WERI-Rb-1 (cell line): ENCODE measurements around the gene TMEM163.

ENCODE experiments used
- DNase-seq: peaks from one replicate; pipeline ENCODE4 v3.0.0-alpha.2; 2020
- H3K27ac ChIP-seq: fragments of 250-450 bp; sonication (Bioruptor Pico); 2 replicates; pipeline ENCODE4 v1.5.1; 2020; ENCODE audit warnings: mild to moderate bottlenecking, moderate library complexity
- H3K27me3 ChIP-seq: fragments of 250-450 bp; sonication (Bioruptor Pico); 2 replicates; pipeline ENCODE4 v1.5.1; 2021; ENCODE audit warnings: mild to moderate bottlenecking, low read depth, moderate library complexity; ENCODE audit not compliant: insufficient read depth, severe bottlenecking
- H3K36me3 ChIP-seq: fragments of 250-450 bp; sonication (Bioruptor Pico); 2 replicates; pipeline ENCODE4 v1.5.1; 2020; ENCODE audit warnings: mild to moderate bottlenecking, moderate library complexity
- H3K4me3 ChIP-seq: 2 replicates; pipeline ENCODE4 v1.5.1; 2011; ENCODE audit warnings: low read depth, mild to moderate bottlenecking, control low read depth, low read length
- H3K9me3 ChIP-seq: fragments of 250-450 bp; sonication (Bioruptor Pico); 2 replicates; pipeline ENCODE4 v1.5.1; 2021; ENCODE audit warnings: mild to moderate bottlenecking, moderate library complexity; ENCODE audit not compliant: severe bottlenecking
- TF ChIP-seq, protein P1 (sequence below): IDR thresholded peaks from 2 replicates; pipeline ENCODE4 v1.5.1; 2011; ENCODE audit warnings: low read depth, mild to moderate bottlenecking, control low read depth, inconsistent platforms, low read length

The TMEM163 gene

DNA sequence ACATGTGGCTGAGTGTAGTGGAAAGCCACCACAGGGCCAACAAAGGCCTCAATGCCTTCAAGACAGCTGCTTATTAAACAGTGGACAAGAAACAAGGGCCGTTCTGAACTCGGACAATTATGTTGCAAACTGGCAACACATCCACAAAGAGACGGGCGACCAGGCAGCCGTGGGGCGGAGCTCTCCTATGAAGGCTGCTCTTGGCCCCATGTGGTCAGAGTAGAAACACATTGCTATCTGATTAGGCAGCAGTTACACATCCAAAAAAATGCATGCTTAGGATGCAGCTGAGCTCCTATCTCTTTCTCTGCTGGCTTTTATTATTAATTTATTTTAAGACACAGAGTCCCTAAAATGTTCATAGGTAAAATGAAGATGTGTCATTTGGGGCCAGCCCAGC is 163.4 kb downstream of the TMEM163 start:
- no peaks in the 10 kb centered on the region for H3K36me3 ChIP-seq
- H3K9me3 ChIP-seq, result no peaks in the 10 kb centered on the region
- DNase-seq, result no peak
- no peak overlapping the region for H3K4me3 ChIP-seq
- H3K27ac ChIP-seq, result no peak overlapping the region
- H3K27me3 ChIP-seq, result no peaks in the 10 kb centered on the region
- TF ChIP-seq, protein P1, sequence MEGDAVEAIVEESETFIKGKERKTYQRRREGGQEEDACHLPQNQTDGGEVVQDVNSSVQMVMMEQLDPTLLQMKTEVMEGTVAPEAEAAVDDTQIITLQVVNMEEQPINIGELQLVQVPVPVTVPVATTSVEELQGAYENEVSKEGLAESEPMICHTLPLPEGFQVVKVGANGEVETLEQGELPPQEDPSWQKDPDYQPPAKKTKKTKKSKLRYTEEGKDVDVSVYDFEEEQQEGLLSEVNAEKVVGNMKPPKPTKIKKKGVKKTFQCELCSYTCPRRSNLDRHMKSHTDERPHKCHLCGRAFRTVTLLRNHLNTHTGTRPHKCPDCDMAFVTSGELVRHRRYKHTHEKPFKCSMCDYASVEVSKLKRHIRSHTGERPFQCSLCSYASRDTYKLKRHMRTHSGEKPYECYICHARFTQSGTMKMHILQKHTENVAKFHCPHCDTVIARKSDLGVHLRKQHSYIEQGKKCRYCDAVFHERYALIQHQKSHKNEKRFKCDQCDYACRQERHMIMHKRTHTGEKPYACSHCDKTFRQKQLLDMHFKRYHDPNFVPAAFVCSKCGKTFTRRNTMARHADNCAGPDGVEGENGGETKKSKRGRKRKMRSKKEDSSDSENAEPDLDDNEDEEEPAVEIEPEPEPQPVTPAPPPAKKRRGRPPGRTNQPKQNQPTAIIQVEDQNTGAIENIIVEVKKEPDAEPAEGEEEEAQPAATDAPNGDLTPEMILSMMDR, result no peak

DNA sequence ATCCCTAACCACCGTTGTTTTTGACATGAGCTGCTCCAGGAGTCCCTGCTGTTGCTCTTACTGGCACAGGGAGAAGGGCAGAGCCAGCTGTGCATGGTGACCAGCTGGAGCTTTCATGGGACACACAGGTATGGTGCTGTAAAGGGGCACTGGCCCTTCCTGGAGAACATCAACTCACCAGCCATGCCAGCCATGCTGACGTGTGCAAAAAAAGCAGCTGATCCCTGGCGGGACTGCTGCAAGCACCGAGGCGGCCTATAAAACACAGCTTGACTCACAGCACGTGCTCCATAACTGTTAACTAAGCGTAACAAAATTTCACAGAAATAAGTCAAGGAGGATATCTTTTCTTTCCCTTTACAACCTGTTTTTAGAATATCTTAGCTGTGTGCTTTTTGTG is 165.1 kb downstream of the TMEM163 start:
- no peak for DNase-seq
- no peak overlapping the region for H3K27ac ChIP-seq
- H3K27me3 ChIP-seq, result no peaks in the 10 kb centered on the region
- no peak overlapping the region for H3K4me3 ChIP-seq
- no peaks in the 10 kb centered on the region for H3K9me3 ChIP-seq
- TF ChIP-seq, protein P1, result no peak
- no peaks in the 10 kb centered on the region for H3K36me3 ChIP-seq

DNA sequence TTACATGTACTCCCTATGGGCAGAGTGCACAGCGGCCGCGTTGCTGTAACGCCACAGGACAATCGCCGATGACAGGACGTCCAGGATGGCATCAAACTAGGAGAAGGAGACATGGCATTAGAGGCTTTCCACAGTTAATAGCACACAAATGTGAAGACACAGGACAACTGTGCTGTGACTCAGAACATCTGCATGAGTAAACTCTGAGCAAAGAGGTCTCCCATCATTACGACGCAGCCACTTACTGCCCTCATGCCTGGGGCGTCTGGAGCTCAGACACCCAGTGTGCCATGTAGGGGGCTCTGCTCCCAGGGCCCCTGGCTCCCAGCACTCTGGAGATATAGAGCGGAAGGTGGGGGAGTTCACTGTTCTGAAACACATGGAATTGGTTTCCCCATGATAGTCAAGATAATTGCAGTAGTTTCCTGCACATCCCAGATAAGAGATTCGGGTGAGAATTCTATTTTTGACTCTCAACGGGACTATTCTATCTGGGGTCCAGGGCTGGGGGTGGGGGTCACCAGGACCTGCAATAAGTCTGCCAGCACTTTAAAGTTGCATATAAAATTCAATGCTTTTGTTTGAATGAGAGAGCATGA is 168.1 kb downstream of the TMEM163 start:
- no peaks in the 10 kb centered on the region for H3K27me3 ChIP-seq
- no peak for DNase-seq
- H3K9me3 ChIP-seq, result no peaks in the 10 kb centered on the region
- no peaks in the 10 kb centered on the region for H3K36me3 ChIP-seq
- no peak overlapping the region for H3K27ac ChIP-seq
- TF ChIP-seq, protein P1, result no peak
- H3K4me3 ChIP-seq, result no peak overlapping the region

DNA sequence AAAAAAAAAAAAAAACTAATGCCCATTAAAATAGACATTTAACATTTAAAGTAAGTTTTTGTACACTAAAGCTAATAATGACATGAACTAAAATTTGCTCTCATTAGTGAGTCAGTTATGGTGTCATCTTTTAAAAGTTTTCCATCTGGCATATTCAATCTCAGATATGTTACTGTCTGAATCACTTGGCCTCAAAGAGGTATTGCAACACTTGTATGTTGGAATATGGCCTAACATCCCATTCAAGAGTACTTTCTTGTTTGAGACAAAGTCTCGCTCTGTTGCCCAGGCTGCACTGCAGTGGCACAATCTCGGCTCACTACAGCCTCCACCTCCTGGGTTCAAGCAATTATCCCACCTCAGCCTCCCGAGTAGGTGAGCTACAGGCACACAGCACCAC is 169.7 kb downstream of the TMEM163 start:
- TF ChIP-seq, protein P1, result no peak
- DNase-seq, result no peak
- Histone ChIP-seq H3K27ac (no peak overlapping the region), H3K4me3 (no peak overlapping the region), H3K9me3 (no peaks in the 10 kb centered on the region), H3K27me3 (no peaks in the 10 kb centered on the region), H3K36me3 (no peaks in the 10 kb centered on the region)

DNA sequence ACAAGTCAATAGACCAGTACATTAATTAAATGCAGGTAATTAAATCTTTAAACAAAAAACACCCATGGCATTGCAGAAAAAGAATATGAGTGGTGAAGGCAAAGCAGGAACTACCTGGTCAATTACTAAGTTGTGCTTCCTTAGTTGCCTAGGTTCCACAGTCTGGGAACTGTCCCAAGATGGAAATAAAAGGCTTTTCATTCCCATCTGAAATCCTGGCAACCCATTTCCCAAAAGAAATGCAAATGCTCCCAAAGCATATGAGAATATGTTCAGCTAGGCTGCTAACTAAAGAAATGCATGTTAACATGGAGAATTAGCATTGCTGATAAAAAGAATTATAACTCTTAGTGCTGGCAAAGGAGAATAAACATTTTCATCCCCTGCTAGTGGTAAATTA is 177.8 kb downstream of the TMEM163 start:
- Histone ChIP-seq H3K36me3 (no peaks in the 10 kb centered on the region), H3K9me3 (no peaks in the 10 kb centered on the region), H3K4me3 (no peak overlapping the region), H3K27me3 (no peaks in the 10 kb centered on the region), H3K27ac (no peak overlapping the region)
- DNase-seq, result no peak
- TF ChIP-seq, protein P1, result no peak

DNA sequence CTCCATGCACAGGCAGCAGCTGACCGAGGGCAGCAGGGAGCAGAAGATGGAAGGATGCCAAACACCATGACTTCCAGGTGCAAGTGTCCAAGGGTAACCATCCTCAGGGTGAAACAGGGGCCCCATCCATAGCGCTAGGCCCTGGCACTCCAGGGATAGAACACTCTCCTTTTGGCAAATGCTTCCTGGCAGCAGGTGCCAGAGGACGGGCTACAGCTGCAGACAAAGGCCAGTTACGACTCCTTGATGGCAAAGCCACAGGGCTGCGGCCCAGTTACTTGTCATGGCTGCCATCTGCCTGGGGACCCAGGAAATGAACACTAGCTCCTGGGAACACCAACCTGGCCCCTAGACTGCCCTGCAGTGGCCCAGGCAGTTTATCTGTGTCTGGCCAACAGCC is 178.8 kb downstream of the TMEM163 start:
- no peak overlapping the region for H3K27ac ChIP-seq
- no peaks in the 10 kb centered on the region for H3K9me3 ChIP-seq
- DNase-seq, result no peak
- H3K4me3 ChIP-seq, result no peak overlapping the region
- TF ChIP-seq, protein P1, result no peak
- H3K36me3 ChIP-seq, result no peaks in the 10 kb centered on the region
- H3K27me3 ChIP-seq, result no peaks in the 10 kb centered on the region
